SK-N-SH (cell line): ENCODE measurements around the gene ZNF516. TPM values are rescaled to one million over a fixed set of nuclear protein-coding genes. Genes with fewer than 3 reads are reported as not detected.

Experiments used
- CTCF ChIA-PET: fragments of 300-600, 350-600 bp; formaldehyde crosslinking; extraction: SDS; loops from one replicate; lab custom pipeline; 2021; lab: Yijun Ruan, JAX
- POLR2A ChIA-PET: fragments of 350-600 bp; sonication (Branson Sonifier 250); formaldehyde crosslinking; extraction: SDS; loops from one replicate; lab custom pipeline; 2020; ENCODE audit warnings: antibody characterized with exemption, inconsistent platforms; lab: Yijun Ruan, JAX
- DNase-seq: peaks from one replicate; pipeline ENCODE4 v3.0.0; 2012
- H2AFZ ChIP-seq: fragments of 200-600 bp; sonication (generic); 2 replicates; pipeline ENCODE4 v1.8.1; 2016; ENCODE audit warnings: antibody characterized with exemption, mild to moderate bottlenecking, low read depth
- H3F3A ChIP-seq: fragments of 200-600 bp; sonication (generic); replicated peaks from 2 replicates; pipeline ENCODE3; 2016; ENCODE audit warnings: antibody characterized with exemption, mild to moderate bottlenecking; ENCODE audit not compliant: insufficient read depth
- H3K27ac ChIP-seq, 2 experiments: fragments of 200-500 bp in 1 of 2; fragments of 200-600 bp in 1 of 2; sonication (Bioruptor generic) in 1 of 2; sonication (generic), shearing (Covaris generic) in 1 of 2; 2 replicates each; pipeline versions ENCODE4 v1.5.1 to v1.6.1; 2014 to 2016; ENCODE audit warnings: low read depth in 2 of 2, inconsistent platforms in 1 of 2, low read length in 1 of 2, mild to moderate bottlenecking in 1 of 2, mixed read lengths in 1 of 2
- H3K27me3 ChIP-seq: fragments of 200-600 bp; sonication (generic), shearing (Covaris generic); 2 replicates; pipeline ENCODE4 v1.6.1; 2016; ENCODE audit warnings: mixed run types; ENCODE audit not compliant: insufficient read depth
- H3K36me3 ChIP-seq, 2 experiments: fragments of 200-500 bp in 1 of 2; fragments of 200-600 bp in 1 of 2; sonication (Bioruptor generic) in 1 of 2; sonication (generic) in 1 of 2; replicated peaks in 1 of 2; 2 replicates each; pipeline versions ENCODE3 to v1.5.1; 2014 to 2016; ENCODE audit warnings: low read length in 1 of 2, mild to moderate bottlenecking in 1 of 2; ENCODE audit not compliant: insufficient read depth in 2 of 2, control insufficient read depth in 1 of 2
- H3K4me1 ChIP-seq, 2 experiments: fragments of 200-500 bp in 1 of 2; fragments of 200-600 bp in 1 of 2; sonication (Bioruptor generic) in 1 of 2; sonication (generic), shearing (Covaris generic) in 1 of 2; 2 replicates each; pipeline versions ENCODE4 v1.5.1 to v1.6.1; 2014 to 2016; ENCODE audit warnings: low read depth in 1 of 2, low read length in 1 of 2, mixed run types in 1 of 2; ENCODE audit not compliant: insufficient read depth in 2 of 2, control insufficient read depth in 1 of 2
- H3K4me2 ChIP-seq: fragments of 200-600 bp; sonication (generic), shearing (Covaris generic); 2 replicates; pipeline ENCODE4 v1.6.1; 2017; ENCODE audit warnings: mixed run types
- H3K4me3 ChIP-seq, 2 experiments: fragments of 200-500 bp in 1 of 2; fragments of 200-600 bp in 1 of 2; sonication (Bioruptor generic) in 1 of 2; sonication (generic), shearing (Covaris generic) in 1 of 2; 2 replicates each; pipeline versions ENCODE4 v1.5.1 to v1.8.1; 2014 to 2016; ENCODE audit warnings: low read depth in 2 of 2, inconsistent platforms in 1 of 2, low read length in 1 of 2, mild to moderate bottlenecking in 1 of 2, mixed read lengths in 1 of 2, moderate library complexity in 1 of 2
- H3K79me2 ChIP-seq: fragments of 200-600 bp; sonication (generic); 2 replicates; pipeline ENCODE4 v1.8.1; 2017; ENCODE audit warnings: mild to moderate bottlenecking; ENCODE audit not compliant: insufficient read depth
- H3K9ac ChIP-seq: fragments of 200-600 bp; sonication (generic); 2 replicates; pipeline ENCODE4 v1.6.1; 2017; ENCODE audit warnings: mixed run types
- H3K9me2 ChIP-seq: fragments of 200-600 bp; sonication (generic); 2 replicates; pipeline ENCODE4 v1.6.1; 2017; ENCODE audit warnings: mixed run types
- H3K9me3 ChIP-seq: fragments of 200-600 bp; sonication (generic); 2 replicates; pipeline ENCODE4 v1.6.1; 2017; ENCODE audit warnings: mixed run types, mild to moderate bottlenecking, moderate library complexity
- H4K20me1 ChIP-seq: fragments of 200-600 bp; sonication (generic); 2 replicates; pipeline ENCODE4 v1.6.1; 2017; ENCODE audit warnings: mild to moderate bottlenecking, mixed run types; ENCODE audit not compliant: insufficient read depth
- CHD2 ChIP-seq: fragments of 150-350 bp; IDR thresholded peaks from 2 replicates; pipeline ENCODE4 v1.6.1; 2018; ENCODE audit warnings: low read length; ENCODE audit not compliant: partially characterized antibody
- EP300 ChIP-seq, 2 experiments: IDR thresholded peaks; 2 replicates each; pipeline versions ENCODE4 v1.4.0 to v1.6.1; 2012; ENCODE audit warnings: borderline replicate concordance in 1 of 2, low read depth in 1 of 2, low read length in 1 of 2
- FOSL2 ChIP-seq: IDR thresholded peaks from 2 replicates; pipeline ENCODE4 v1.4.0; 2012; ENCODE audit warnings: low read depth, mild to moderate bottlenecking, moderate library complexity, borderline replicate concordance
- FOXM1 ChIP-seq: IDR thresholded peaks from 2 replicates; pipeline ENCODE4 v1.4.0; 2012; ENCODE audit warnings: low read depth, mild to moderate bottlenecking
- GABPA ChIP-seq: IDR thresholded peaks from 2 replicates; pipeline ENCODE4 v1.4.0; 2012; ENCODE audit warnings: low read depth, mild to moderate bottlenecking
- GATA2 ChIP-seq: sonication (generic); formaldehyde crosslinking; IDR thresholded peaks from 2 replicates; pipeline ENCODE4 v1.5.0; 2020; ENCODE audit warnings: mild to moderate bottlenecking, missing genetic modification reagents
- IRF3 ChIP-seq: fragments of 150-350 bp; IDR thresholded peaks from 2 replicates; pipeline ENCODE4 v1.6.1; 2016; ENCODE audit warnings: mild to moderate bottlenecking, low read depth, low read length
- JUND ChIP-seq: IDR thresholded peaks from 2 replicates; pipeline ENCODE4 v1.4.0; 2012
- MAX ChIP-seq: IDR thresholded peaks from 2 replicates; pipeline ENCODE4 v1.4.0; 2012; ENCODE audit warnings: low read depth
- MEF2A ChIP-seq: IDR thresholded peaks from 2 replicates; pipeline ENCODE4 v1.4.0; 2012; ENCODE audit warnings: low read depth, borderline replicate concordance
- NFIC ChIP-seq: IDR thresholded peaks from 2 replicates; pipeline ENCODE4 v1.4.0; 2012; ENCODE audit warnings: borderline replicate concordance
- POLR2AphosphoS5 ChIP-seq: IDR thresholded peaks from 2 replicates; pipeline ENCODE4 v1.6.1; 2012; ENCODE audit warnings: low read depth, low read length
- SMC3 ChIP-seq: IDR thresholded peaks from 2 replicates; pipeline ENCODE4 v1.6.1; 2012; ENCODE audit warnings: low read depth, low read length, improper control_type of control experiment
- TAF1 ChIP-seq: IDR thresholded peaks from 2 replicates; pipeline ENCODE4 v1.6.1; 2012; ENCODE audit warnings: low read depth, mild to moderate bottlenecking, low read length, moderate library complexity, borderline replicate concordance
- TEAD4 ChIP-seq: IDR thresholded peaks from 2 replicates; pipeline ENCODE4 v1.4.0; 2012; ENCODE audit warnings: mild to moderate bottlenecking, borderline replicate concordance; ENCODE audit not compliant: insufficient read depth
- USF1 ChIP-seq: IDR thresholded peaks from 2 replicates; pipeline ENCODE4 v1.4.0; 2012; ENCODE audit warnings: low read depth, borderline replicate concordance
- YY1 ChIP-seq: IDR thresholded peaks from 2 replicates; pipeline ENCODE4 v1.4.0; 2012; ENCODE audit warnings: low read depth, mild to moderate bottlenecking
- ZBTB33 ChIP-seq: IDR thresholded peaks from 2 replicates; pipeline ENCODE4 v1.4.0; 2012; ENCODE audit warnings: low read depth, borderline replicate concordance
- WGBS: methylation state at CpG from one replicate; pipeline ENCODE4 v1.1.6; 2017; ENCODE audit warnings: low lambda C conversion rate; 5-methylcytosine and 5-hydroxymethylcytosine counted together
- polyA plus RNA-seq, 3 experiments: library from polyadenylated mRNA; depleted of rRNA; stranded (reverse); fragments of >200 nt; gene quantifications; 2 replicates each; pipeline ENCODE4 v1.2.3, GENCODE V29; 2012
- TF ChIP-seq, protein P1 (sequence below): IDR thresholded peaks from 2 replicates; pipeline ENCODE4 v1.6.1; 2012; ENCODE audit warnings: mild to moderate bottlenecking, low read depth, low read length, moderate library complexity

The ZNF516 gene
- polyA plus RNA-seq, 1 of the 3 experiments (the other 2 are of a cell fraction), result 4.4 TPM

GRCh38 chr18:76322686-76323085, 172.4 kb downstream of the ZNF516 start:
- TF ChIP-seq GATA2 (CRISPR knock-in tag), result no peak
- TF ChIP-seq ZBTB33, result no peak
- TF ChIP-seq MEF2A, result no peak
- TF ChIP-seq MAX, result no peak
- TF ChIP-seq TAF1, result no peak
- TF ChIP-seq TEAD4, result no peak
- no peaks in the 10 kb centered on the region for H3K9me2 ChIP-seq
- H3K27ac ChIP-seq, result no peak overlapping the region
- no peaks in the 10 kb centered on the region for H4K20me1 ChIP-seq
- H3K4me3 ChIP-seq, result no peak overlapping the region
- H3F3A ChIP-seq, result no peaks in the 10 kb centered on the region
- H3K4me2 ChIP-seq, result no peak overlapping the region
- ChIA-PET POLR2A (no interaction called here), CTCF (no interaction called here)
- no peaks in the 10 kb centered on the region for H3K27me3 ChIP-seq
- H2AFZ ChIP-seq, result no peak overlapping the region
- H3K79me2 ChIP-seq, result no peaks in the 10 kb centered on the region
- DNase-seq, result no peak
- H3K36me3 ChIP-seq, result no peaks in the 10 kb centered on the region
- no peaks in the 10 kb centered on the region for H3K4me1 ChIP-seq
- 41% methylated on average over 7 of the region's 7 CpGs for WGBS
- no peaks in the 10 kb centered on the region for H3K9me3 ChIP-seq
- H3K9ac ChIP-seq, result no peak overlapping the region

- ChIA-PET CTCF (no interaction called here), POLR2A (no interaction called here)
- Histone ChIP-seq H3K9me2 (no peaks in the 10 kb centered on the region), H3K4me3 (no peak overlapping the region), H3K9me3 (no peaks in the 10 kb centered on the region), H3K27ac (no peak overlapping the region), H3K79me2 (no peaks in the 10 kb centered on the region), H3F3A (no peaks in the 10 kb centered on the region), H3K27me3 (no peaks in the 10 kb centered on the region), H3K4me1 (no peaks in the 10 kb centered on the region), H3K9ac (no peak overlapping the region), H3K4me2 (no peak overlapping the region), H2AFZ (no peak overlapping the region), H3K36me3 (no peaks in the 10 kb centered on the region), H4K20me1 (no peaks in the 10 kb centered on the region)
- 47% methylated on average over 5 of the region's 5 CpGs for WGBS
- no peak for DNase-seq
- TF ChIP-seq ZBTB33, result no peak
- TF ChIP-seq JUND, result no peak
- TF ChIP-seq GABPA, result no peak
- TF ChIP-seq FOSL2, result no peak
- no peak for TF ChIP-seq EP300 (IDR thresholded peaks at IDR 0.05; ENCODE audit: borderline replicate concordance in 1 of 2, low read depth in 1 of 2, low read length in 1 of 2)
- no peak for TF ChIP-seq CHD2
- no peak for TF ChIP-seq YY1
- no peak for TF ChIP-seq IRF3
- TF ChIP-seq POLR2AphosphoS5, result no peak
- TF ChIP-seq FOXM1, result no peak
- no peak for TF ChIP-seq USF1
- TF ChIP-seq SMC3, result no peak
- TF ChIP-seq MEF2A, result no peak
- no peak for TF ChIP-seq NFIC
- TF ChIP-seq, protein P1, sequence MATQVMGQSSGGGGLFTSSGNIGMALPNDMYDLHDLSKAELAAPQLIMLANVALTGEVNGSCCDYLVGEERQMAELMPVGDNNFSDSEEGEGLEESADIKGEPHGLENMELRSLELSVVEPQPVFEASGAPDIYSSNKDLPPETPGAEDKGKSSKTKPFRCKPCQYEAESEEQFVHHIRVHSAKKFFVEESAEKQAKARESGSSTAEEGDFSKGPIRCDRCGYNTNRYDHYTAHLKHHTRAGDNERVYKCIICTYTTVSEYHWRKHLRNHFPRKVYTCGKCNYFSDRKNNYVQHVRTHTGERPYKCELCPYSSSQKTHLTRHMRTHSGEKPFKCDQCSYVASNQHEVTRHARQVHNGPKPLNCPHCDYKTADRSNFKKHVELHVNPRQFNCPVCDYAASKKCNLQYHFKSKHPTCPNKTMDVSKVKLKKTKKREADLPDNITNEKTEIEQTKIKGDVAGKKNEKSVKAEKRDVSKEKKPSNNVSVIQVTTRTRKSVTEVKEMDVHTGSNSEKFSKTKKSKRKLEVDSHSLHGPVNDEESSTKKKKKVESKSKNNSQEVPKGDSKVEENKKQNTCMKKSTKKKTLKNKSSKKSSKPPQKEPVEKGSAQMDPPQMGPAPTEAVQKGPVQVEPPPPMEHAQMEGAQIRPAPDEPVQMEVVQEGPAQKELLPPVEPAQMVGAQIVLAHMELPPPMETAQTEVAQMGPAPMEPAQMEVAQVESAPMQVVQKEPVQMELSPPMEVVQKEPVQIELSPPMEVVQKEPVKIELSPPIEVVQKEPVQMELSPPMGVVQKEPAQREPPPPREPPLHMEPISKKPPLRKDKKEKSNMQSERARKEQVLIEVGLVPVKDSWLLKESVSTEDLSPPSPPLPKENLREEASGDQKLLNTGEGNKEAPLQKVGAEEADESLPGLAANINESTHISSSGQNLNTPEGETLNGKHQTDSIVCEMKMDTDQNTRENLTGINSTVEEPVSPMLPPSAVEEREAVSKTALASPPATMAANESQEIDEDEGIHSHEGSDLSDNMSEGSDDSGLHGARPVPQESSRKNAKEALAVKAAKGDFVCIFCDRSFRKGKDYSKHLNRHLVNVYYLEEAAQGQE, result no peak
These were observed 175.7 kb downstream of the ZNF516 start for GRCh38 chr18:76319366-76319765.
